ENCODE results near the gene KCNK3.

DNA sequence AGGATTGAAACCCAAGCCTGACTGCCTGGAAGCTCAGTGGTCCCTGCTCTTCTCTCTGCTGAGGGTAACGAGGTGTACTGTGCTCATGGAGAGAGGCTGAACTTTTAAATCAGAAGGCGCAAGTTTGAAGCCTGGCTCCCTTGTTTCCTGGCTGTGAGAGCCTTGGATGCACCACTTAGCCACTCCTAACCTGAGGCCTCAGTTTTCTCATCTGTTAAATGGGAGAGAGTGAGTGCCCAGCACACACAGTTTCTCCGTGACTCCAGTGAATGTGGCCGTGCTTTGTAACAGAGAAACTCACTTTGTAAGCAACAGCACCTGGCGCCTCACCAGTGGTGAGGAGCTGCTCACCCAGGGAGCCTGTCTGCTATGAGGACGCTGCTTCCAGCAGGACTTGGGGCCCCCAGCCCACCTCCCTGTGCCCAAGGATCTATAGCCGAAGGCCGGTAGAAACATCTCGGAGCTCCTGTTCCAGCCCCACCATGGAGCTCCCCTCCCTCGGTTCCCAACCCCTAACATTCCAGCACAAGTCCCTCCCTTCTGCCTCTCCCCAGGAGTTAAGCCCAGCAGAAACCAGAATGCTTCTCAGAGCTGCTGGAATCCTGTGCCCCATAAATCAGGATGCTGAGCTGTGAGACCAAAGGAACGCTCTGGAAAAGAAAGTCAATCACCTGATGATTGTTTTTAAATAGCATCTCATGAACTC lies 20.3 kb upstream of the KCNK3 start:
- TF ChIP-seq GATA3 (IDR thresholded peaks at IDR 0.05; ENCODE audit: low read depth, low read length) (no peak), GATA2 (IDR thresholded peaks at IDR 0.05; ENCODE audit: low read depth, low read length) (no peak)

Data from SH-SY5Y (cell line).